HCT116 (cell line): ENCODE data around the gene ACYP2. TPM values are rescaled to one million over a fixed set of nuclear protein-coding genes. Genes with fewer than 3 reads are reported as not detected.

ENCODE experiments used
- ATAC-seq: fragments of 200-7000 bp; cut with Tn5 transposase; 2 replicates; pipeline ENCODE4 v1.9.1; 2020; ENCODE audit warnings: mild to moderate bottlenecking, moderate library complexity
- BruUV-seq: library from RNA; stranded (reverse); fragments of 400-500 nt; replicated peaks from 2 replicates; lab custom pipeline; 2021; lab: Mats Ljungman, UMichigan
- CTCF ChIA-PET: fragments of 300-600 bp; sonication (Branson Sonifier 250); formaldehyde crosslinking; loops from one replicate; lab custom pipeline; 2021; ENCODE audit warnings: antibody characterized with exemption; lab: Charles Lee
- POLR2A ChIA-PET: fragments of 300-600, 350-600 bp; sonication (Branson Sonifier 250); formaldehyde crosslinking; loops from one replicate; lab custom pipeline; 2021; ENCODE audit warnings: antibody characterized with exemption; lab: Charles Lee
- RAD21 ChIA-PET, 2 experiments: fragments of 300-600 bp; sonication (Branson Sonifier 250); formaldehyde crosslinking; loops; one replicate each; lab custom pipeline; 2023; ENCODE audit warnings: low total read pairs in 2 of 2; ENCODE audit not compliant: uncharacterized antibody in 2 of 2, unreplicated experiment in 2 of 2, low non-redundant PET in 1 of 2; lab: Charles Lee
- DNase-seq: peaks from one replicate; pipeline ENCODE4 v3.0.0-alpha.2; 2010; ENCODE audit warnings: low read depth, low spot score
- H2AFZ ChIP-seq: fragments of 200-600 bp; shearing (Covaris generic), sonication (generic); 2 replicates; pipeline ENCODE4 v1.6.1; 2017; ENCODE audit warnings: low read depth, mixed run types, mixed read lengths, antibody characterized with exemption, low read length; ENCODE audit not compliant: poor library complexity, severe bottlenecking
- H3K27ac ChIP-seq: 2 replicates; pipeline ENCODE4 v1.5.1; 2012; ENCODE audit warnings: low read depth, low read length
- H3K27me3 ChIP-seq: fragments of 200-600 bp; sonication (generic); 2 replicates; pipeline ENCODE4 v1.6.1; 2016; ENCODE audit warnings: mixed run types, low read length, mixed read lengths; ENCODE audit not compliant: insufficient read depth
- H3K36me3 ChIP-seq, 2 experiments: fragments of 200-500 bp in 1 of 2; fragments of 200-600 bp in 1 of 2; sonication (Bioruptor generic) in 1 of 2; sonication (generic) in 1 of 2; 2 replicates each; pipeline versions ENCODE4 v1.5.1 to v1.6.1; 2014 to 2016; ENCODE audit warnings: low read length in 2 of 2, inconsistent platforms in 1 of 2, mixed read lengths in 1 of 2, mixed run types in 1 of 2; ENCODE audit not compliant: insufficient read depth in 2 of 2, control insufficient read depth in 1 of 2
- H3K4me1 ChIP-seq, 2 experiments: fragments of 200-600 bp in 1 of 2; sonication (generic) in 1 of 2; 2 replicates each; pipeline versions ENCODE4 v1.5.1 to v1.6.1; 2012 to 2017; ENCODE audit warnings: low read length in 2 of 2, inconsistent platforms in 1 of 2, mild to moderate bottlenecking in 1 of 2, mixed read lengths in 1 of 2, mixed run types in 1 of 2, moderate library complexity in 1 of 2; ENCODE audit not compliant: insufficient read depth in 2 of 2, control insufficient read depth in 1 of 2
- H3K4me2 ChIP-seq: fragments of 200-600 bp; sonication (generic); 2 replicates; pipeline ENCODE4 v1.6.1; 2017; ENCODE audit warnings: mixed run types, low read length, mixed read lengths
- H3K4me3 ChIP-seq, 2 experiments: fragments of 200-600 bp in 1 of 2; sonication (generic) in 1 of 2; replicated peaks in 1 of 2; 2 replicates each; pipeline ENCODE4 v1.5.1; 2011 to 2016; ENCODE audit warnings: low read length in 2 of 2, control low read depth in 1 of 2, low read depth in 1 of 2, mild to moderate bottlenecking in 1 of 2, mixed read lengths in 1 of 2, mixed run types in 1 of 2
- H3K79me2 ChIP-seq: fragments of 200-600 bp; sonication (generic); 2 replicates; pipeline ENCODE4 v1.6.1; 2017; ENCODE audit warnings: mild to moderate bottlenecking, mixed run types, low read length, moderate library complexity, mixed read lengths; ENCODE audit not compliant: insufficient read depth
- H3K9ac ChIP-seq: fragments of 200-600 bp; sonication (generic); 2 replicates; pipeline ENCODE4 v1.6.1; 2016; ENCODE audit warnings: low read length, mixed read lengths
- H3K9me2 ChIP-seq: fragments of 200-600 bp; sonication (generic), shearing (Covaris generic); 2 replicates; pipeline ENCODE4 v1.6.1; 2017; ENCODE audit warnings: mixed run types, mild to moderate bottlenecking, moderate library complexity; ENCODE audit not compliant: insufficient read depth
- H3K9me3 ChIP-seq, 2 experiments: fragments of 200-500 bp in 1 of 2; fragments of 200-600 bp in 1 of 2; sonication (Bioruptor generic) in 1 of 2; sonication (generic) in 1 of 2; 2 replicates each; pipeline ENCODE4 v1.6.1; 2014 to 2017; ENCODE audit warnings: low read length in 2 of 2, mixed read lengths in 2 of 2, inconsistent platforms in 1 of 2, low read depth in 1 of 2, mild to moderate bottlenecking in 1 of 2, mixed run types in 1 of 2, moderate library complexity in 1 of 2; ENCODE audit not compliant: control insufficient read depth in 1 of 2, insufficient read depth in 1 of 2
- H4K20me1 ChIP-seq: fragments of 200-600 bp; sonication (generic), shearing (Covaris generic); 2 replicates; pipeline ENCODE4 v1.6.1; 2017; ENCODE audit warnings: mixed run types, mild to moderate bottlenecking, moderate library complexity; ENCODE audit not compliant: insufficient read depth
- CEBPB ChIP-seq: IDR thresholded peaks from 2 replicates; pipeline ENCODE4 v1.6.1; 2012; ENCODE audit warnings: low read depth
- EGR1 ChIP-seq: IDR thresholded peaks from 2 replicates; pipeline ENCODE4 v1.6.1; 2012; ENCODE audit warnings: low read depth
- EZH2 ChIP-seq: fragments of 200-600 bp; sonication (generic); IDR thresholded peaks from 2 replicates; pipeline ENCODE4 v1.6.1; 2017; ENCODE audit warnings: antibody characterized with exemption, mixed run types
- FOSL1 ChIP-seq: IDR thresholded peaks from 2 replicates; pipeline ENCODE4 v1.6.1; 2012; ENCODE audit warnings: low read depth
- JUND ChIP-seq: IDR thresholded peaks from 2 replicates; pipeline ENCODE4 v1.6.1; 2012
- MAX ChIP-seq: IDR thresholded peaks from 2 replicates; pipeline ENCODE4 v1.6.1; 2012
- POLR2A ChIP-seq: IDR thresholded peaks from 2 replicates; pipeline ENCODE4 v1.7.0; 2011; ENCODE audit warnings: borderline replicate concordance; ENCODE audit not compliant: insufficient read depth, insufficient read length; ENCODE audit errors: extremely low read depth
- RAD21 ChIP-seq: IDR thresholded peaks from 2 replicates; pipeline ENCODE4 v1.6.1; 2012; ENCODE audit warnings: low read depth, mild to moderate bottlenecking
- SRF ChIP-seq: IDR thresholded peaks from 2 replicates; pipeline ENCODE4 v1.6.1; 2012; ENCODE audit warnings: low read depth
- YY1 ChIP-seq: IDR thresholded peaks from 2 replicates; pipeline ENCODE4 v1.6.1; 2011; ENCODE audit warnings: low read length, low read depth, moderate library complexity, mild to moderate bottlenecking; ENCODE audit not compliant: insufficient replicate concordance; ENCODE audit errors: extremely low read depth
- intact Hi-C: fragments of 100-400 bp; cut with micrococcal nuclease; formaldehyde crosslinking; loops from 2 replicates; pipeline ENCODE4 v1.10.0; 2022
- total RNA-seq: library from RNA; stranded (reverse); gene quantifications from one replicate; pipeline ENCODE4 v1.2.1, GENCODE V29; 2021; ENCODE audit not compliant: unreplicated experiment
- TF ChIP-seq, protein P1 (sequence below): IDR thresholded peaks from 2 replicates; pipeline ENCODE4 v1.6.1; 2012; ENCODE audit warnings: low read depth
- TF ChIP-seq, protein P2 (sequence below), 3 experiments: fragments of 200-600 bp in 1 of 3; sonication (generic) in 1 of 3; IDR thresholded peaks in 2 of 3; conservative IDR thresholded peaks in 1 of 3; 2 replicates each; pipeline ENCODE4 v1.5.1; 2012 to 2017; ENCODE audit warnings: low read depth in 2 of 3, low read length in 2 of 3, antibody characterized with exemption in 1 of 3, borderline replicate concordance in 1 of 3, control low read depth in 1 of 3, mild to moderate bottlenecking in 1 of 3, mixed read lengths in 1 of 3, mixed run types in 1 of 3, moderate library complexity in 1 of 3; ENCODE audit not compliant: insufficient read depth in 1 of 3

ACYP2 gene
- total RNA-seq, 1 experiment from 2014 or later: 9.4 TPM

DNA sequence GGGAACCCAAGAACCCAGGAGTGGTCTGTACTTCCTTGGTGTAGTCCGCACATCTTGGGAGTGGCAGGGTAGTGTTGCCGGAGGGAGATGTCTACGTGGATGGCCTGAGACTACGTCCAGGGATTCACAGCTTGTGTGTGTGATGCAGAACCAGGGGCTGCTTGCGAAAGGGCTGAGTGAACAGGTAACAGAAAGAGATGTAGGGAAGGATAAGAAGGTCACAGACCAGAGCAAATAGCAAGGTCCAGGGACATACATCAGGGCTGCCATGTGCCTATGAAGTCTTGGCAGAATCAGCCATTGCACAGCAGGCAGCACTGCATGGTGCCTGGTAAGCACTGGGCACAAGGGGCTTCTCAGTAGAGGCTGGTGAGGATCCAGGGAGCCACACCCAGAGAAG, 71.9 kb downstream of the ACYP2 start:
- ATAC-seq: no peak
- H3K9me2 ChIP-seq: no peaks in the 10 kb centered on the region
- TF ChIP-seq SRF: no peak
- TF ChIP-seq EZH2: no peak
- no peak for TF ChIP-seq FOSL1
- no peak for TF ChIP-seq MAX
- TF ChIP-seq, protein P1, sequence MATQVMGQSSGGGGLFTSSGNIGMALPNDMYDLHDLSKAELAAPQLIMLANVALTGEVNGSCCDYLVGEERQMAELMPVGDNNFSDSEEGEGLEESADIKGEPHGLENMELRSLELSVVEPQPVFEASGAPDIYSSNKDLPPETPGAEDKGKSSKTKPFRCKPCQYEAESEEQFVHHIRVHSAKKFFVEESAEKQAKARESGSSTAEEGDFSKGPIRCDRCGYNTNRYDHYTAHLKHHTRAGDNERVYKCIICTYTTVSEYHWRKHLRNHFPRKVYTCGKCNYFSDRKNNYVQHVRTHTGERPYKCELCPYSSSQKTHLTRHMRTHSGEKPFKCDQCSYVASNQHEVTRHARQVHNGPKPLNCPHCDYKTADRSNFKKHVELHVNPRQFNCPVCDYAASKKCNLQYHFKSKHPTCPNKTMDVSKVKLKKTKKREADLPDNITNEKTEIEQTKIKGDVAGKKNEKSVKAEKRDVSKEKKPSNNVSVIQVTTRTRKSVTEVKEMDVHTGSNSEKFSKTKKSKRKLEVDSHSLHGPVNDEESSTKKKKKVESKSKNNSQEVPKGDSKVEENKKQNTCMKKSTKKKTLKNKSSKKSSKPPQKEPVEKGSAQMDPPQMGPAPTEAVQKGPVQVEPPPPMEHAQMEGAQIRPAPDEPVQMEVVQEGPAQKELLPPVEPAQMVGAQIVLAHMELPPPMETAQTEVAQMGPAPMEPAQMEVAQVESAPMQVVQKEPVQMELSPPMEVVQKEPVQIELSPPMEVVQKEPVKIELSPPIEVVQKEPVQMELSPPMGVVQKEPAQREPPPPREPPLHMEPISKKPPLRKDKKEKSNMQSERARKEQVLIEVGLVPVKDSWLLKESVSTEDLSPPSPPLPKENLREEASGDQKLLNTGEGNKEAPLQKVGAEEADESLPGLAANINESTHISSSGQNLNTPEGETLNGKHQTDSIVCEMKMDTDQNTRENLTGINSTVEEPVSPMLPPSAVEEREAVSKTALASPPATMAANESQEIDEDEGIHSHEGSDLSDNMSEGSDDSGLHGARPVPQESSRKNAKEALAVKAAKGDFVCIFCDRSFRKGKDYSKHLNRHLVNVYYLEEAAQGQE: no peak
- TF ChIP-seq YY1: no peak
- no peak for TF ChIP-seq RAD21
- no peak for TF ChIP-seq JUND
- TF ChIP-seq, protein P2, sequence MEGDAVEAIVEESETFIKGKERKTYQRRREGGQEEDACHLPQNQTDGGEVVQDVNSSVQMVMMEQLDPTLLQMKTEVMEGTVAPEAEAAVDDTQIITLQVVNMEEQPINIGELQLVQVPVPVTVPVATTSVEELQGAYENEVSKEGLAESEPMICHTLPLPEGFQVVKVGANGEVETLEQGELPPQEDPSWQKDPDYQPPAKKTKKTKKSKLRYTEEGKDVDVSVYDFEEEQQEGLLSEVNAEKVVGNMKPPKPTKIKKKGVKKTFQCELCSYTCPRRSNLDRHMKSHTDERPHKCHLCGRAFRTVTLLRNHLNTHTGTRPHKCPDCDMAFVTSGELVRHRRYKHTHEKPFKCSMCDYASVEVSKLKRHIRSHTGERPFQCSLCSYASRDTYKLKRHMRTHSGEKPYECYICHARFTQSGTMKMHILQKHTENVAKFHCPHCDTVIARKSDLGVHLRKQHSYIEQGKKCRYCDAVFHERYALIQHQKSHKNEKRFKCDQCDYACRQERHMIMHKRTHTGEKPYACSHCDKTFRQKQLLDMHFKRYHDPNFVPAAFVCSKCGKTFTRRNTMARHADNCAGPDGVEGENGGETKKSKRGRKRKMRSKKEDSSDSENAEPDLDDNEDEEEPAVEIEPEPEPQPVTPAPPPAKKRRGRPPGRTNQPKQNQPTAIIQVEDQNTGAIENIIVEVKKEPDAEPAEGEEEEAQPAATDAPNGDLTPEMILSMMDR (IDR thresholded peaks at IDR 0.05 in 2 of 3, conservative IDR thresholded peaks at IDR 0.05 in 1 of 3; ENCODE audit: borderline replicate concordance in 1 of 3, insufficient read depth in 1 of 3, low read depth in 2 of 3, low read length in 2 of 3): no peak
- no peak for TF ChIP-seq CEBPB
- TF ChIP-seq EGR1: no peak
- no peak for TF ChIP-seq POLR2A
- BruUV-seq: no TSS peak
- H3K9me3 ChIP-seq: no peaks in the 10 kb centered on the region
- ChIA-PET CTCF (no interaction called here), POLR2A (no interaction called here), RAD21 (no interaction called here)
- H3K27me3 ChIP-seq: no peaks in the 10 kb centered on the region
- H3K4me1 ChIP-seq: no peaks in the 10 kb centered on the region
- H3K79me2 ChIP-seq: no peaks in the 10 kb centered on the region
- no peaks in the 10 kb centered on the region for H3K36me3 ChIP-seq
- intact Hi-C loops: no loop called here
- no peak overlapping the region for H2AFZ ChIP-seq
- H3K9ac ChIP-seq: no peak overlapping the region
- no peak overlapping the region for H3K4me3 ChIP-seq
- H3K4me2 ChIP-seq: no peak overlapping the region
- DNase-seq: no peak
- H4K20me1 ChIP-seq: no peaks in the 10 kb centered on the region
- no peak overlapping the region for H3K27ac ChIP-seq
